WTC11 (cell line): ENCODE results near the gene NOC3L. TPM values are rescaled to one million over a fixed set of nuclear protein-coding genes. Genes with fewer than 3 reads are reported as not detected.

Experiments
- ATAC-seq: fragments of 200-7000 bp; cut with Tn5 transposase; 2 replicates; pipeline ENCODE4 v1.10.0; 2021; ENCODE audit warnings: mild to moderate bottlenecking, moderate library complexity
- CTCF ChIA-PET: fragments of 300-600 bp; sonication (Branson Sonifier 250); formaldehyde crosslinking; loops from one replicate; lab custom pipeline; 2021; ENCODE audit warnings: antibody characterized with exemption; lab: Charles Lee
- POLR2A ChIA-PET: fragments of 350-600 bp; sonication (Branson Sonifier 250); formaldehyde crosslinking; loops from one replicate; lab custom pipeline; 2021; ENCODE audit warnings: antibody characterized with exemption; lab: Charles Lee
- DNase-seq: peaks from one replicate; pipeline ENCODE4 v3.0.0; 2021; ENCODE audit warnings: low spot score
- H3K27ac Mint-ChIP-seq: 2 replicates; pipeline ENCODE4 v1.8.0; 2021; ENCODE audit warnings: mixed read lengths
- H3K27me3 Mint-ChIP-seq: 2 replicates; pipeline ENCODE4 v1.8.0; 2021; ENCODE audit warnings: low read depth, mild to moderate bottlenecking, moderate library complexity, mixed read lengths
- H3K36me3 Mint-ChIP-seq: 2 replicates; pipeline ENCODE4 v1.8.0; 2021; ENCODE audit warnings: mixed read lengths
- H3K4me1 Mint-ChIP-seq: 2 replicates; pipeline ENCODE4 v1.8.0; 2022; ENCODE audit warnings: mixed read lengths
- H3K4me3 Mint-ChIP-seq: 2 replicates; pipeline ENCODE4 v1.8.0; 2021; ENCODE audit warnings: mild to moderate bottlenecking, moderate library complexity, mixed read lengths
- H3K9me3 Mint-ChIP-seq: 2 replicates; pipeline ENCODE4 v1.8.0; 2021; ENCODE audit warnings: mixed read lengths
- ATF2 ChIP-seq: sonication (generic); formaldehyde crosslinking; IDR thresholded peaks from 2 replicates; pipeline ENCODE4 v1.8.1; 2022; ENCODE audit warnings: low read depth, missing genetic modification reagents, borderline replicate concordance
- CBFB ChIP-seq: sonication (generic); formaldehyde crosslinking; IDR thresholded peaks from 2 replicates; pipeline ENCODE4 v1.8.1; 2022; ENCODE audit warnings: mild to moderate bottlenecking, low read depth, missing genetic modification reagents
- EMX1 ChIP-seq: fragments of 250-450 bp; sonication (Bioruptor Pico); IDR thresholded peaks from 2 replicates; pipeline ENCODE4 v1.8.0; 2021; ENCODE audit warnings: mild to moderate bottlenecking
- FOXK1 ChIP-seq: sonication (generic); formaldehyde crosslinking; IDR thresholded peaks from 2 replicates; pipeline ENCODE4 v1.8.0; 2022; ENCODE audit warnings: mild to moderate bottlenecking, moderate library complexity, missing genetic modification reagents
- GABPB1 ChIP-seq: sonication (generic); formaldehyde crosslinking; IDR thresholded peaks from 2 replicates; pipeline ENCODE4 v1.8.1; 2023; ENCODE audit warnings: mild to moderate bottlenecking, missing genetic modification reagents
- GTF2I ChIP-seq: fragments of 250-450 bp; sonication (Bioruptor Pico); conservative IDR thresholded peaks from 2 replicates; pipeline ENCODE4 v1.4.0; 2021; ENCODE audit warnings: mild to moderate bottlenecking
- JUN ChIP-seq: sonication (generic); formaldehyde crosslinking; IDR thresholded peaks from 2 replicates; pipeline ENCODE4 v1.8.0; 2023; ENCODE audit warnings: mild to moderate bottlenecking, missing genetic modification reagents
- MXD4 ChIP-seq: fragments of 250-450 bp; sonication (Bioruptor Pico); IDR thresholded peaks from 2 replicates; pipeline ENCODE4 v1.8.0; 2021; ENCODE audit warnings: mild to moderate bottlenecking, moderate library complexity, borderline replicate concordance
- MYBL2 ChIP-seq: sonication (generic); formaldehyde crosslinking; IDR thresholded peaks from 2 replicates; pipeline ENCODE4 v1.8.1; 2023; ENCODE audit warnings: mild to moderate bottlenecking, moderate library complexity, missing genetic modification reagents
- NFE2L1 ChIP-seq: sonication (generic); formaldehyde crosslinking; IDR thresholded peaks from 2 replicates; pipeline ENCODE4 v1.8.1; 2023; ENCODE audit warnings: missing genetic modification reagents
- NR2C2 ChIP-seq: sonication (generic); formaldehyde crosslinking; IDR thresholded peaks from 2 replicates; pipeline ENCODE4 v1.8.0; 2022; ENCODE audit warnings: mild to moderate bottlenecking, missing genetic modification reagents
- PRRX2 ChIP-seq: fragments of 250-450 bp; sonication (Bioruptor Pico); IDR thresholded peaks from 2 replicates; pipeline ENCODE4 v1.8.0; 2021; ENCODE audit warnings: mild to moderate bottlenecking
- SP1 ChIP-seq: sonication (generic); formaldehyde crosslinking; conservative IDR thresholded peaks from 2 replicates; pipeline ENCODE4 v1.8.1; 2022; ENCODE audit warnings: missing genetic modification reagents
- TCF7 ChIP-seq: sonication (generic); formaldehyde crosslinking; IDR thresholded peaks from 2 replicates; pipeline ENCODE4 v1.8.0; 2022; ENCODE audit warnings: mild to moderate bottlenecking, low read depth, missing genetic modification reagents, moderate library complexity
- TEAD1 ChIP-seq: sonication (generic); formaldehyde crosslinking; IDR thresholded peaks from 2 replicates; pipeline ENCODE4 v1.8.0; 2022; ENCODE audit warnings: mild to moderate bottlenecking, missing genetic modification reagents
- TP53 ChIP-seq: sonication (generic); formaldehyde crosslinking; IDR thresholded peaks from 2 replicates; pipeline ENCODE4 v1.8.1; 2023; ENCODE audit warnings: mild to moderate bottlenecking, missing genetic modification reagents
- ZBTB43 ChIP-seq: sonication (generic); formaldehyde crosslinking; IDR thresholded peaks from 2 replicates; pipeline ENCODE4 v1.8.1; 2023; ENCODE audit warnings: mild to moderate bottlenecking, missing genetic modification reagents
- ZNF263 ChIP-seq: sonication (generic); formaldehyde crosslinking; IDR thresholded peaks from 2 replicates; pipeline ENCODE4 v1.8.1; 2022; ENCODE audit warnings: low read depth, mild to moderate bottlenecking, moderate library complexity, missing genetic modification reagents
- ZNF396 ChIP-seq: fragments of 250-450 bp; sonication (Bioruptor Pico); IDR thresholded peaks from 2 replicates; pipeline ENCODE4 v1.8.0; 2021; ENCODE audit warnings: mild to moderate bottlenecking, moderate library complexity, borderline replicate concordance
- ZNF416 ChIP-seq: fragments of 250-450 bp; sonication (Bioruptor Pico); IDR thresholded peaks from 2 replicates; pipeline ENCODE4 v1.9.0; 2021; ENCODE audit warnings: mild to moderate bottlenecking, inconsistent platforms
- ZSCAN18 ChIP-seq: fragments of 250-450 bp; sonication (Bioruptor Pico); IDR thresholded peaks from 2 replicates; pipeline ENCODE4 v2.1.2; 2022; ENCODE audit warnings: mild to moderate bottlenecking, moderate library complexity
- total RNA-seq: library from RNA; stranded (reverse); gene quantifications from 3 replicates; pipeline ENCODE4 v1.2.3, GENCODE V29; 2021
- TF ChIP-seq, protein P1 (sequence below): sonication (generic); formaldehyde crosslinking; IDR thresholded peaks from 2 replicates; pipeline ENCODE4 v1.8.0; 2022; ENCODE audit warnings: mild to moderate bottlenecking, missing genetic modification reagents
- TF ChIP-seq, protein P2 (sequence below): fragments of 250-450 bp; sonication (Bioruptor Pico); IDR thresholded peaks from 2 replicates; pipeline ENCODE4 v1.9.0; 2021; ENCODE audit warnings: moderate library complexity, mild to moderate bottlenecking, inconsistent platforms, borderline replicate concordance
- TF ChIP-seq, protein P3 (sequence below): sonication (generic); formaldehyde crosslinking; IDR thresholded peaks from 2 replicates; pipeline ENCODE4 v1.8.1; 2023; ENCODE audit warnings: mild to moderate bottlenecking, missing genetic modification reagents, moderate library complexity
- TF ChIP-seq, protein P4 (sequence below): fragments of 250-450 bp; sonication (Bioruptor Pico); conservative IDR thresholded peaks from 2 replicates; pipeline ENCODE4 v1.9.0; 2021; ENCODE audit warnings: mild to moderate bottlenecking

The NOC3L gene
- total RNA-seq, 1 experiment from 2014 or later: 26.1 TPM

GRCh38 chr10:94316560-94316959 is 46.2 kb downstream of the NOC3L start:
- TF ChIP-seq, protein P1, sequence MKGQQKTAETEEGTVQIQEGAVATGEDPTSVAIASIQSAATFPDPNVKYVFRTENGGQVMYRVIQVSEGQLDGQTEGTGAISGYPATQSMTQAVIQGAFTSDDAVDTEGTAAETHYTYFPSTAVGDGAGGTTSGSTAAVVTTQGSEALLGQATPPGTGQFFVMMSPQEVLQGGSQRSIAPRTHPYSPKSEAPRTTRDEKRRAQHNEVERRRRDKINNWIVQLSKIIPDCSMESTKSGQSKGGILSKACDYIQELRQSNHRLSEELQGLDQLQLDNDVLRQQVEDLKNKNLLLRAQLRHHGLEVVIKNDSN (CRISPR knock-in tag): no peak
- TF ChIP-seq EMX1 (CRISPR knock-in tag) (no peak), ATF2 (no peak), MXD4 (CRISPR knock-in tag) (no peak), ZBTB43 (no peak), ZNF396 (CRISPR knock-in tag) (no peak), TP53 (no peak), GABPB1 (CRISPR knock-in tag) (no peak), ZNF263 (CRISPR knock-in tag) (no peak), TCF7 (CRISPR knock-in tag) (no peak), NFE2L1 (CRISPR knock-in tag) (no peak), ZNF416 (CRISPR knock-in tag) (no peak), FOXK1 (CRISPR knock-in tag) (no peak), ZSCAN18 (no peak), TEAD1 (CRISPR knock-in tag) (no peak)
- TF ChIP-seq, protein P2, sequence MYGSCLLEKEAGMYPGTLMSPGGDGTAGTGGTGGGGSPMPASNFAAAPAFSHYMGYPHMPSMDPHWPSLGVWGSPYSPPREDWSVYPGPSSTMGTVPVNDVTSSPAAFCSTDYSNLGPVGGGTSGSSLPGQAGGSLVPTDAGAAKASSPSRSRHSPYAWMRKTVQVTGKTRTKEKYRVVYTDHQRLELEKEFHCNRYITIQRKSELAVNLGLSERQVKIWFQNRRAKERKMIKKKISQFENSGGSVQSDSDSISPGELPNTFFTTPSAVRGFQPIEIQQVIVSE (CRISPR knock-in tag): no peak
- TF ChIP-seq, protein P3, sequence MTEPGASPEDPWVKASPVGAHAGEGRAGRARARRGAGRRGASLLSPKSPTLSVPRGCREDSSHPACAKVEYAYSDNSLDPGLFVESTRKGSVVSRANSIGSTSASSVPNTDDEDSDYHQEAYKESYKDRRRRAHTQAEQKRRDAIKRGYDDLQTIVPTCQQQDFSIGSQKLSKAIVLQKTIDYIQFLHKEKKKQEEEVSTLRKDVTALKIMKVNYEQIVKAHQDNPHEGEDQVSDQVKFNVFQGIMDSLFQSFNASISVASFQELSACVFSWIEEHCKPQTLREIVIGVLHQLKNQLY: no peak
- no peaks in the 10 kb centered on the region for H3K36me3 Mint-ChIP-seq
- H3K4me3 Mint-ChIP-seq: no peak overlapping the region
- DNase-seq (no peak), ATAC-seq (no peak)
- ChIA-PET CTCF (no interaction called here), POLR2A (no interaction called here)
- H3K27ac Mint-ChIP-seq: no peak overlapping the region
- no peaks in the 10 kb centered on the region for H3K9me3 Mint-ChIP-seq
- no peaks in the 10 kb centered on the region for H3K27me3 Mint-ChIP-seq
- no peaks in the 10 kb centered on the region for H3K4me1 Mint-ChIP-seq

- CTCF ChIA-PET: interaction anchor here (1.2 to 1.4 kb wide), 2 partner anchors 399 to 500 kb away, joined by 3 read pairs; no protein-coding TSS in a partner anchor
- no peaks in the 10 kb centered on the region for H3K36me3 Mint-ChIP-seq
- no peaks in the 10 kb centered on the region for H3K4me1 Mint-ChIP-seq
- no peak for TF ChIP-seq NR2C2
- TF ChIP-seq ZNF263 (CRISPR knock-in tag): no peak
- TF ChIP-seq MXD4 (CRISPR knock-in tag): no peak
- no peak for TF ChIP-seq FOXK1 (CRISPR knock-in tag)
- TF ChIP-seq PRRX2 (CRISPR knock-in tag): no peak
- TF ChIP-seq GTF2I (CRISPR knock-in tag): no peak
- TF ChIP-seq MYBL2 (CRISPR knock-in tag): no peak
- TF ChIP-seq JUN (CRISPR knock-in tag): no peak
- TF ChIP-seq, protein P4, sequence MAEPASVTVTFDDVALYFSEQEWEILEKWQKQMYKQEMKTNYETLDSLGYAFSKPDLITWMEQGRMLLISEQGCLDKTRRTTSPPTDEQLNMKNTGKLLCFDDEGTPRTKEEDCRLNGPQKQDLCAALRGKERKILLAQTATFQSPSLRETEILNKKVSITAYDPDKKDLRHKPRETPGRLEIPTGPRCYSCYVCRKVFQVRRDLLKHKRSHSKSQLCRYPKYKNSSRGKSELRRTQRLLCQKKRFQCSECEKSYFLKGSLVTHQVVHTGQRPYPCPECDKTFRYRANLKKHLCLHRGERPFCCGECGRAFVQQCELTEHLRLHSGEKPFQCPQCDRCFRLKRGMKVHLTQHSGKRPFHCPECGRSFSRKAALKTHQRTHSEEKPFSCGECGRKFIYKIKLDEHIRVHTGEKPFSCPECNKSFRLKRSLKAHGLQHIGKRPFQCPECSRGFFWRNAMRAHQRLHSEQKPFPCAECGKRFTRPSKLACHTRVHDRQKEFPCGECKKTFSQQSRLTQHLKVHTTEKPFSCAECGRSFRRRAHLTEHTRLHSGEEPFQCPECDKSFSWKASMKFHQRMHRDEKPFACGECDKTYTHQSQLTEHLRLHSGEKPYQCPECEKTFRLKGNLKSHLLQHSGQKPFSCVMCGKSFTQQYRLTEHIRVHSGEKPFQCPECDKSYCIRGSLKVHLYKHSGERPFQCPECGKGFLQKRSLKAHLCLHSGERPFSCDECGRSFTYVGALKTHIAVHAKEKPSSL (CRISPR knock-in tag): no peak
- TF ChIP-seq CBFB (CRISPR knock-in tag): no peak
- no peak for TF ChIP-seq ZBTB43
- TF ChIP-seq SP1 (CRISPR knock-in tag): no peak
- no peak for TF ChIP-seq ZSCAN18
These were observed 46.7 kb downstream of the NOC3L start for GRCh38 chr10:94315975-94316464.

More at GRCh38 chr10:94315975-94316464, 46.7 kb downstream of the NOC3L start:
- DNase-seq: no peak
- no peak for ATAC-seq
- no peak overlapping the region for H3K4me3 Mint-ChIP-seq
- 0 out of 2 replicates have a peak, but pooled peaks cover 2% of the 10 kb centered on the region for H3K27me3 Mint-ChIP-seq
- H3K27ac Mint-ChIP-seq: no peak overlapping the region
- POLR2A ChIA-PET: no interaction called here
- no peaks in the 10 kb centered on the region; the same call in 1 of the 2 replicates for H3K9me3 Mint-ChIP-seq
